Common myeloid progenitor, CD34-positive (primary cell): ENCODE results near the gene PDX1.

Experiments used
- CTCF ChIA-PET: fragments of 350-600 bp; sonication (Branson Sonifier 250); formaldehyde crosslinking; loops from one replicate; lab custom pipeline; 2021; ENCODE audit warnings: antibody characterized with exemption; lab: Charles Lee
- POLR2A ChIA-PET: fragments of 350-600 bp; sonication (Branson Sonifier 250); formaldehyde crosslinking; loops from one replicate; lab custom pipeline; 2021; ENCODE audit warnings: antibody characterized with exemption; lab: Charles Lee
- DNase-seq, 3 donors: peaks; one replicate each; pipeline versions ENCODE4 v3.0.0 to v3.0.0-alpha.2; 2013
- H3K27ac ChIP-seq, 2 experiments: 1 replicate in 1 of 2; 2 replicates in 1 of 2; pipeline ENCODE4 v1.7.0; 2013; ENCODE audit warnings: inconsistent platforms in 2 of 2, low read length in 2 of 2, mild to moderate bottlenecking in 2 of 2, low read depth in 1 of 2, moderate library complexity in 1 of 2; ENCODE audit not compliant: severe bottlenecking in 2 of 2, insufficient read depth in 1 of 2, poor library complexity in 1 of 2
- H3K27me3 ChIP-seq, 5 experiments: replicated peaks in 2 of 5; 1 replicate in 3 of 5; 2 replicates in 2 of 5; pipeline versions ENCODE4 v1.6.1 to v1.7.0; 2013; ENCODE audit warnings: low read length in 4 of 5, mild to moderate bottlenecking in 2 of 5, moderate library complexity in 2 of 5, inconsistent platforms in 1 of 5; ENCODE audit not compliant: insufficient read depth in 5 of 5, control insufficient read depth in 4 of 5
- H3K36me3 ChIP-seq, 4 experiments: 1 replicate in 2 of 4; 2 replicates in 2 of 4; pipeline versions ENCODE4 v1.6.1 to v1.7.0; 2013; ENCODE audit warnings: low read length in 3 of 4, control low read depth in 1 of 4, mild to moderate bottlenecking in 1 of 4; ENCODE audit not compliant: control insufficient read depth in 4 of 4, insufficient read depth in 4 of 4
- H3K4me1 ChIP-seq, 4 experiments: 1 replicate in 3 of 4; 2 replicates in 1 of 4; pipeline versions ENCODE4 v1.6.1 to v1.7.1; 2013; ENCODE audit warnings: low read length in 3 of 4, mild to moderate bottlenecking in 3 of 4, control low read depth in 1 of 4, inconsistent platforms in 1 of 4, moderate library complexity in 1 of 4; ENCODE audit not compliant: control insufficient read depth in 4 of 4, insufficient read depth in 4 of 4; ENCODE audit errors: control extremely low read depth in 1 of 4
- H3K4me3 ChIP-seq, 7 experiments: 1 replicate in 4 of 7; 2 replicates in 3 of 7; pipeline versions ENCODE4 v1.5.1 to v1.7.0; 2013; ENCODE audit warnings: mild to moderate bottlenecking in 7 of 7, low read length in 6 of 7, moderate library complexity in 6 of 7, inconsistent platforms in 2 of 7, low read depth in 2 of 7, control low read depth in 1 of 7; ENCODE audit not compliant: insufficient read depth in 4 of 7, control insufficient read depth in 1 of 7; ENCODE audit errors: extremely low read depth in 1 of 7
- H3K9me3 ChIP-seq, 5 experiments: 1 replicate in 4 of 5; 2 replicates in 1 of 5; pipeline versions ENCODE4 v1.6.1 to v1.7.1; 2013; ENCODE audit warnings: low read length in 4 of 5, mild to moderate bottlenecking in 2 of 5, inconsistent platforms in 1 of 5, low read depth in 1 of 5, moderate library complexity in 1 of 5; ENCODE audit not compliant: control insufficient read depth in 4 of 5, insufficient read depth in 2 of 5; ENCODE audit errors: control extremely low read depth in 1 of 5
- WGBS: methylation state at CpG from one replicate; pipeline ENCODE4 v1.1.5; 2013; ENCODE audit not compliant: insufficient coverage; 5-methylcytosine and 5-hydroxymethylcytosine counted together

Gene PDX1

GRCh38 chr13:27922883-27923612 lies 3.2 kb downstream of the PDX1 start:
- CTCF ChIA-PET: interaction anchor here (1.4 kb wide), 1 partner anchor 75 kb away, joined by 3 read pairs; no protein-coding TSS in a partner anchor
- no peak overlapping the region for H3K27ac ChIP-seq

DNA sequence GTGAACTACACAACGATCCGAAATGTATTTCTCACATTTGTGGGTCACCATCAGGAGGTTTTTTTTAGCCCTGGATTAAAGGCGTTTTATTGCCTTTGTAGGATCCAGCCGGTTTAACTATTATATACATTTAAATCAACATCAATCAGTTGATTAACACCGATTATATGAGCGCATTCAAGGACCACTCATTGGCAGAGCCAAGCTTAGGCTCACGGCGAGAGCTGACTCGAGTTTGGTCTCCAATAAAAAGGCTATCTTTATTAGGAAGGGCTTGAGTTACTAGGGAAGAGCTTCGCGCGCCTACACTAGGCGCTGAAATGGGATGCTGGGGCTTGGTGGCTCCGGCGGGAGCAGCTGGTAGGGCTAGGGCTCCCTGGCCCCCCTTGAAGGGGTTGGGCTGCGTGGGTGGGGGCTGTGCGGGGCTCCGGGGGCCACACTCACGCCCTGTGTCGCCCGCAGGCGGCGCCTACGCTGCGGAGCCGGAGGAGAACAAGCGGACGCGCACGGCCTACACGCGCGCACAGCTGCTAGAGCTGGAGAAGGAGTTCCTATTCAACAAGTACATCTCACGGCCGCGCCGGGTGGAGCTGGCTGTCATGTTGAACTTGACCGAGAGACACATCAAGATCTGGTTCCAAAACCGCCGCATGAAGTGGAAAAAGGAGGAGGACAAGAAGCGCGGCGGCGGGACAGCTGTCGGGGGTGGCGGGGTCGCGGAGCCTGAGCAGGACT lies 4.2 kb downstream of the PDX1 start:
- peaks cover 0 to 3% (median 0%) of the 10 kb centered on the region in 5 experiments for H3K9me3 ChIP-seq
- ChIA-PET POLR2A (no interaction called here), CTCF (interaction anchor here (1.1 to 1.8 kb wide), 3 partner anchors 30 to 74 kb away, joined by 3 to 13 read pairs (median 4); no protein-coding TSS in a partner anchor)
- 4% methylated on average over 48 of the region's 48 CpGs for WGBS
- peak overlapping the region in 1 of 7 experiments; percentile 23 for H3K4me3 ChIP-seq
- peaks cover 19 to 100% (median 79%) of the 10 kb centered on the region in 5 experiments for H3K27me3 ChIP-seq
- H3K4me1 ChIP-seq: peaks cover 0 to 50% (median 29%) of the 10 kb centered on the region in 4 experiments
- H3K36me3 ChIP-seq: no peaks in the 10 kb centered on the region
- DNase-seq: peak; percentile 50 to 71 (median 65)
- no peak overlapping the region for H3K27ac ChIP-seq

More at GRCh38 chr13:27922883-27923612, 3.2 kb downstream of the PDX1 start:
- Histone ChIP-seq H3K9me3 (peaks cover 0 to 3% (median 0%) of the 10 kb centered on the region in 5 experiments), H3K4me3 (no peak overlapping the region), H3K27me3 (peaks cover 22 to 100% (median 80%) of the 10 kb centered on the region in 5 experiments), H3K36me3 (no peaks in the 10 kb centered on the region), H3K4me1 (peaks cover 0 to 45% (median 30%) of the 10 kb centered on the region in 4 experiments)
- WGBS: 10% methylated on average over 23 of the region's 24 CpGs
- POLR2A ChIA-PET: no interaction called here
- peak in 1 of 3 donors; percentile 12 for DNase-seq

DNA sequence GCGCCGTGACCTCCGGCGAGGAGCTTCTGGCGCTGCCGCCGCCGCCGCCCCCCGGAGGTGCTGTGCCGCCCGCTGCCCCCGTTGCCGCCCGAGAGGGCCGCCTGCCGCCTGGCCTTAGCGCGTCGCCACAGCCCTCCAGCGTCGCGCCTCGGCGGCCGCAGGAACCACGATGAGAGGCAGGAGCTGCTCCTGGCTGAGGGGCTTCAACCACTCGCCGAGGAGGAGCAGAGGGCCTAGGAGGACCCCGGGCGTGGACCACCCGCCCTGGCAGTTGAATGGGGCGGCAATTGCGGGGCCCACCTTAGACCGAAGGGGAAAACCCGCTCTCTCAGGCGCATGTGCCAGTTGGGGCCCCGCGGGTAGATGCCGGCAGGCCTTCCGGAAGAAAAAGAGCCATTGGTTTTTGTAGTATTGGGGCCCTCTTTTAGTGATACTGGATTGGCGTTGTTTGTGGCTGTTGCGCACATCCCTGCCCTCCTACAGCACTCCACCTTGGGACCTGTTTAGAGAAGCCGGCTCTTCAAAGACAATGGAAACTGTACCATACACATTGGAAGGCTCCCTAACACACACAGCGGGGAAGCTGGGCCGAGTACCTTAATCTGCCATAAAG lies 4.8 kb downstream of the PDX1 start:
- Histone ChIP-seq H3K36me3 (no peaks in the 10 kb centered on the region), H3K27ac (no peak overlapping the region), H3K27me3 (peaks cover 23 to 100% (median 79%) of the 10 kb centered on the region in 5 experiments), H3K4me3 (peak overlapping the region in 1 of 7 experiments; percentile 23), H3K9me3 (peaks cover 0 to 3% (median 0%) of the 10 kb centered on the region in 5 experiments), H3K4me1 (peaks cover 0 to 48% (median 30%) of the 10 kb centered on the region in 4 experiments)
- POLR2A ChIA-PET: no interaction called here
- CTCF ChIA-PET: interaction anchor here (1.1 to 1.8 kb wide), 3 partner anchors 29 to 74 kb away, joined by 3 to 13 read pairs (median 4); no protein-coding TSS in a partner anchor
- peak in 1 of 3 donors; percentile 39 for DNase-seq
- 5% methylated on average over 29 of the region's 46 CpGs for WGBS

DNA sequence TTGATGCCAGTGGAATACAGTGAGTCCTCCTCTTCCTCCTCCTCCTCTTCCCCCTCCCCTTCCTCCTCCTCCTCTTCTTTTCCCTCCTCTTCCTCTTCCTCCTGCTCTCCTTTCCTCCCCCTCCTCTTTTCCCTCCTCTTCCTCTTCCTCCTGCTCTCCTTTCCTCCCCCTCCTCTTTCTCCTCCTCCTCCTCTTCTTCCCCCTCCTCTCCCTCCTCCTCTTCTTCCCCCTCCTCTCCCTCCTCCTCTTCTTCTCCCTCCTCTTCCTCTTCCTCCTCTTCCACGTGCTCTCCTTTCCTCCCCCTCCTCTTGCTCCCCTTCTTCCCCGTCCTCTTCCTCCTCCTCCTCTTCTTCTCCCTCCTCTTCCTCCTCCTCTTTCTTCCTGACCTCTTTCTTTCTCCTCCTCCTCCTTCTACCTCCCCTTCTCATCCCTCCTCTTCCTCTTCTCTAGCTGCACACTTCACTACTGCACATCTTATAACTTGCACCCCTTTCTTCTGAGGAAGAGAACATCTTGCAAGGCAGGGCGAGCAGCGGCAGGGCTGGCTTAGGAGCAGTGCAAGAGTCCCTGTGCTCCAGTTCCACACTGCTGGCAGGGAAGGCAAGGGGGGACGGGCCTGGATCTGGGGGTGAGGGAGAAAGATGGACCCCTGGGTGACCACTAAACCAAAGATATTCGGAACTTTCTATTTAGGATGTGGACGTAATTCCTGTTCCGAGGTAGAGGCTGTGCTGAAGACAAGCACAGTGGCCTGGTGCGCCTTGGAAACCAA lies 5.6 kb downstream of the PDX1 start:
- POLR2A ChIA-PET: no interaction called here
- Histone ChIP-seq H3K27ac (no peak overlapping the region), H3K36me3 (no peaks in the 10 kb centered on the region), H3K4me1 (peaks cover 0 to 40% (median 25%) of the 10 kb centered on the region in 4 experiments), H3K27me3 (peaks cover 29 to 100% (median 83%) of the 10 kb centered on the region in 5 experiments), H3K4me3 (no peak overlapping the region), H3K9me3 (peaks cover 0 to 3% (median 0%) of the 10 kb centered on the region in 5 experiments)
- WGBS: 23% methylated on average over 7 of the region's 9 CpGs
- CTCF ChIA-PET: interaction anchor here (1.8 to 4.1 kb wide), 2 partner anchors 28 to 29 kb away, joined by 13 to 16 read pairs; no protein-coding TSS in a partner anchor
- peak in 1 of 3 donors; percentile 13 for DNase-seq

DNA sequence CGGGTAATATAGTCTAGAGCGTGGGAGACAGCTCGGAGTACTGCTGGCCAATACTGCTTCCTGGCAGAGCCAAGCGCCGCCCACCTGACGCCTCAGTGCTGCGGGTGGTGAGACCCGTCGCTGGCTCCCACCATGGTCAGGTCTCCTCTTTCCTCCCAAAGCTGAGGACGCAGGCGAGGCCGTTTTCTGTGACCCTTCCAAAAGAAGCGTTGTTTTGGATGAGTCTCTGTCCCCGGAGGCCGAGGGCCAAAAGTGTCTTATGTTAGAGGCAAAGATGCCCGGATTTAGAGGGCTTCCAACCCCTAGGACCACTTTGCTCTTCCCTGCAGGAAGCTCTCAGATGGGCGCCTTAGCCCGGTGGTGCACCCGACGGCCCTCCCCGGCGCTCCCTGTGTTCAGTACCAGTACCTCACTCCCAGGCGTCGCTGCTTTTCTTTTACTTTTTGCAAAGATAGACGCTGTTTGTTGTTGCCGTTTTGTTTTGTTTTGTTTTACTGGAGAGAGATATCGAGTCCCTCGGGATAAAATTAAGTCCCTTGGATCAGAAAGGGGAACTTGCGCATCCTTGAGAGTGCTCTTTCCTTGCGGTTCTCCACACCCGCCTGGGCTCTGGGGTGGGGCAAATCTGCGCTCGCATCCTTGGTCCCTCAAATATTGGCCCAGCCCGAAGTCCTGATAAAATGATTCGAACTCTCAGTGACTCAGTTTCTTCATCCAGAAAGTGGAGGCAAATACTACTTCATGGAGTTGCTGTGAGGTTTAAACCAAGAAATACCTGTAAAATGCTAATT lies 7.0 kb downstream of the PDX1 start:
- peaks cover 0 to 27% (median 13%) of the 10 kb centered on the region in 4 experiments for H3K4me1 ChIP-seq
- H3K9me3 ChIP-seq: peaks cover 0 to 3% (median 3%) of the 10 kb centered on the region in 5 experiments
- H3K36me3 ChIP-seq: no peaks in the 10 kb centered on the region
- H3K4me3 ChIP-seq: no peak overlapping the region
- ChIA-PET POLR2A (interaction anchor here (0.6 kb wide), 1 partner anchor 57 kb away, joined by 4 read pairs; no protein-coding TSS in a partner anchor), CTCF (interaction anchor here (1.3 to 4.1 kb wide), 2 partner anchors 26 to 66 kb away, joined by 3 to 16 read pairs; no protein-coding TSS in a partner anchor)
- peaks cover 34 to 99% (median 77%) of the 10 kb centered on the region in 5 experiments for H3K27me3 ChIP-seq
- DNase-seq: peak in 1 of 3 donors; percentile 50
- 4% methylated on average over 27 of the region's 35 CpGs for WGBS
- no peak overlapping the region for H3K27ac ChIP-seq
